ENCODE data around the gene KRTAP5-2. TPM values are rescaled to one million over a fixed set of nuclear protein-coding genes. Genes with fewer than 3 reads are reported as not detected.

KRTAP5-2 gene
- total RNA-seq, 3 donors from 2014 or later: not detected

GRCh38 chr11:1548221-1549070 is 49.6 kb downstream of the KRTAP5-2 start:
- no peaks in the 10 kb centered on the region for H3K9me3 ChIP-seq
- intact Hi-C loops (cut with DNase I, micrococcal nuclease): no loop called here
- H3K4me1 ChIP-seq (ENCODE audit: low read depth): peaks cover 32% of the 10 kb centered on the region
- no peak for TF ChIP-seq CTCF (IDR thresholded peaks at IDR 0.05)
- DNase-seq: peak; percentile 82 to 88 (median 86)
- ATAC-seq: peak; percentile 65
- H3K4me3 ChIP-seq: no peak overlapping the region
- H3K36me3 ChIP-seq (ENCODE audit: low read depth): no peaks in the 10 kb centered on the region

GRCh38 chr11:1547467-1548098 is 50.5 kb downstream of the KRTAP5-2 start:
- TF ChIP-seq CTCF (IDR thresholded peaks at IDR 0.05): no peak
- Histone ChIP-seq H3K9me3 (no peaks in the 10 kb centered on the region), H3K4me3 (no peak overlapping the region), H3K4me1 (ENCODE audit: low read depth) (peaks cover 33% of the 10 kb centered on the region), H3K36me3 (ENCODE audit: low read depth) (no peaks in the 10 kb centered on the region)
- peak in 1 of 3 donors; percentile 62 for DNase-seq
- peak; percentile 31 for ATAC-seq
- intact Hi-C loops (cut with DNase I, micrococcal nuclease): no loop called here

Other genes starting within 250 kb of the KRTAP5-2 start
- 1 to 10 TPM in 1 of 3 donors, under 1 TPM in 2; 0.58 to 4.3 (median 0.60) TPM for gene BRSK2, start 208.4 kb downstream of the KRTAP5-2 start, total RNA-seq
- 100 to 1,000 TPM in 1 of 3 donors, 10 to 100 TPM in 2; 54.9 to 108 (median 61.5) TPM for gene MOB2, start 111.5 kb downstream of the KRTAP5-2 start, total RNA-seq
- gene DUSP8, start 26.0 kb downstream of the KRTAP5-2 start, total RNA-seq: 10 to 100 TPM; 28.2 to 31.7 (median 28.5) TPM
- not detected for gene KRTAP5-1, start 13.0 kb downstream of the KRTAP5-2 start, total RNA-seq
- gene KRTAP5-3, start 10.2 kb upstream of the KRTAP5-2 start, total RNA-seq: not detected
- gene KRTAP5-4, start 23.8 kb upstream of the KRTAP5-2 start, total RNA-seq: not detected
- 1 to 10 TPM in 1 of 3 donors, under 1 TPM in 2; 0.32 to 1.6 (median 0.75) TPM for gene KRTAP5-5, start 31.5 kb upstream of the KRTAP5-2 start, total RNA-seq
- gene KRTAP5-6, start 98.9 kb upstream of the KRTAP5-2 start, total RNA-seq: not detected
- gene IFITM10, start 152.3 kb upstream of the KRTAP5-2 start, total RNA-seq: 1 to 10 TPM in 2 of 3 donors, under 1 TPM in 1; 0.46 to 2.8 (median 1.9) TPM
- 1,000 to 10,000 TPM in 2 of 3 donors, 100 to 1,000 TPM in 1; 631 to 1,107 (median 1,007) TPM for gene CTSD, start 165.6 kb upstream of the KRTAP5-2 start, total RNA-seq
- 1 to 10 TPM in 2 of 3 donors, under 1 TPM in 1; 0.98 to 2.4 (median 2.1) TPM for gene SYT8, start 236.7 kb upstream of the KRTAP5-2 start, total RNA-seq
- under 1 TPM in 1 of 3 donors, not detected in 2; 0.46 TPM for gene TNNI2, start 240.7 kb upstream of the KRTAP5-2 start, total RNA-seq